SK-N-DZ (cell line): ENCODE results near the gene INTS7.
A peak's percentile ranks its signal among the peaks of the same experiment; 100 is the strongest.
"Not testable (repeated sequence)": the region's sequence is repeated elsewhere in the genome, so short reads cannot be mapped to it uniquely, and the experiment has no call there.

Experiments
- DNase-seq: peaks from one replicate; pipeline ENCODE4 v3.0.0-alpha.2; 2015; ENCODE audit warnings: low spot score

The INTS7 gene

GRCh38 chr1:211933946-211934714, 101.2 kb downstream of the INTS7 start:
- DNase-seq, result no peak

- DNase-seq, result no peak
These were observed 102.5 kb downstream of the INTS7 start for GRCh38 chr1:211932933-211933254.

- DNase-seq, result no peak
These were observed 103.0 kb downstream of the INTS7 start for GRCh38 chr1:211932231-211932932.

- DNase-seq, result no peak
These were observed 105.7 kb downstream of the INTS7 start for GRCh38 chr1:211929683-211930082.

GRCh38 chr1:211928993-211929637, 106.2 kb downstream of the INTS7 start:
- no peak for DNase-seq

- DNase-seq, result no peak
These were observed 107.0 kb downstream of the INTS7 start for GRCh38 chr1:211928290-211928801.

- DNase-seq, result peak; percentile 33
These were observed 110.3 kb downstream of the INTS7 start for GRCh38 chr1:211925016-211925415.

GRCh38 chr1:211924256-211924655, 111.1 kb downstream of the INTS7 start:
- no peak for DNase-seq

GRCh38 chr1:211923095-211923494, 112.3 kb downstream of the INTS7 start:
- no peak for DNase-seq

GRCh38 chr1:211921579-211922095, 113.7 kb downstream of the INTS7 start:
- DNase-seq, result no peak

- no peak for DNase-seq
These were observed 114.6 kb downstream of the INTS7 start for GRCh38 chr1:211920602-211921226.

- no peak for DNase-seq
These were observed 115.2 kb downstream of the INTS7 start for GRCh38 chr1:211920141-211920572.

GRCh38 chr1:211918843-211919414, 116.4 kb downstream of the INTS7 start:
- no peak for DNase-seq

- DNase-seq, result not testable (repeated sequence)
These were observed 118.9 kb downstream of the INTS7 start for GRCh38 chr1:211916458-211916857.

GRCh38 chr1:211915924-211916323, 119.4 kb downstream of the INTS7 start:
- no peak for DNase-seq

GRCh38 chr1:211912844-211913432, 122.4 kb downstream of the INTS7 start:
- no peak for DNase-seq

- DNase-seq, result no peak
These were observed 123.3 kb downstream of the INTS7 start for GRCh38 chr1:211912038-211912437.

GRCh38 chr1:211910913-211911485, 124.4 kb downstream of the INTS7 start:
- DNase-seq, result no peak

GRCh38 chr1:211910113-211910884, 125.1 kb downstream of the INTS7 start:
- no peak for DNase-seq

GRCh38 chr1:211909395-211909794, 126.0 kb downstream of the INTS7 start:
- no peak for DNase-seq
